K562 (cell line): Measurements from ENCODE around the gene ANO4. TPM values are rescaled to one million over a fixed set of nuclear protein-coding genes. Genes with fewer than 3 reads are reported as not detected.

ENCODE experiments used
- BACH1 ChIP-seq: fragments of 200-800 bp; sonication (Bioruptor generic); IDR thresholded peaks from 2 replicates; pipeline ENCODE4 v1.6.1; 2016; ENCODE audit warnings: missing genetic modification characterization, missing compliant biosample characterization
- HNRNPH1 ChIP-seq: fragments of 200-400 bp; formaldehyde crosslinking; optimal IDR thresholded peaks from 2 replicates; pipeline ENCODE3; 2017; ENCODE audit warnings: low read depth, mild to moderate bottlenecking, low read length, moderate library complexity
- MCM2 ChIP-seq: fragments of 450-650 bp; IDR thresholded peaks from 2 replicates; pipeline ENCODE4 v1.6.1; 2017; ENCODE audit warnings: low read depth, mild to moderate bottlenecking
- MLX ChIP-seq, 2 experiments: fragments of 450-650 bp in 1 of 2; sonication (generic) in 1 of 2; formaldehyde crosslinking; conservative IDR thresholded peaks; 2 replicates each; pipeline versions ENCODE4 v1.4.0 to v1.8.1; 2020 to 2022; ENCODE audit warnings: mild to moderate bottlenecking in 1 of 2, missing genetic modification reagents in 1 of 2
- MTA2 ChIP-seq: fragments of 450-650 bp; IDR thresholded peaks from 2 replicates; pipeline ENCODE4 v1.6.1; 2016; ENCODE audit warnings: low read depth
- MXD1 ChIP-seq: fragments of 250-450 bp; sonication (Bioruptor Pico); IDR thresholded peaks from 2 replicates; pipeline ENCODE4 v1.8.0; 2021; ENCODE audit warnings: borderline replicate concordance, mild to moderate bottlenecking, moderate library complexity; ENCODE audit not compliant: poor library complexity, severe bottlenecking
- REST ChIP-seq, 2 experiments: fragments of 450-650 bp; formaldehyde crosslinking in 1 of 2; IDR thresholded peaks; 2 replicates each; pipeline versions ENCODE4 v1.4.0 to v1.6.1; 2014 to 2020; ENCODE audit warnings: mild to moderate bottlenecking in 2 of 2, borderline replicate concordance in 1 of 2, low read depth in 1 of 2
- TGIF2 ChIP-seq: sonication (generic); formaldehyde crosslinking; IDR thresholded peaks from 2 replicates; pipeline ENCODE4 v1.8.1; 2022; ENCODE audit warnings: mild to moderate bottlenecking, missing genetic modification reagents, moderate library complexity
- TRIM28 ChIP-seq: fragments of 450-650 bp; IDR thresholded peaks from 2 replicates; pipeline ENCODE4 v1.6.1; 2017
- ZFPM2 ChIP-seq: fragments of 250-450 bp; sonication (Bioruptor Pico); IDR thresholded peaks from 2 replicates; pipeline ENCODE4 v1.5.1; 2022; ENCODE audit warnings: mild to moderate bottlenecking
- polyA plus RNA-seq, 8 experiments: library from polyadenylated mRNA; depleted of rRNA in 4 of 8; stranded (reverse) in 5 of 8; unstranded in 3 of 8; fragments of >200 nt; fragmentation: Nextera tagmentation in 2 of 8; fragmentation: Illumina TruSeq in 1 of 8; extraction: Ambion mirVana in 2 of 8; extraction: Trizol in 1 of 8; gene quantifications; 2 replicates each; pipeline versions ENCODE4 v1.2.1 to v1.2.3, GENCODE V29; 2011 to 2014; ENCODE audit warnings: inconsistent platforms in 1 of 8, missing spikeins in 1 of 8
- total RNA-seq, 7 experiments: library from RNA; depleted of rRNA in 6 of 7; stranded (reverse); fragments of >200 nt in 6 of 7; fragmentation: Illumina TruSeq in 2 of 7; extraction: Trizol in 2 of 7; gene quantifications; 2 replicates each; pipeline versions ENCODE4 v1.2.1 to v1.2.3, GENCODE V29; 2011 to 2021; ENCODE audit warnings: low replicate concordance in 1 of 7

ANO4 gene
- total and polyA plus RNA-seq, 9 of the 15 experiments (the other 6 are each of a cell fraction or from before 2014, with no cell fraction given) = not detected

GRCh38 chr12:101166866-101167265 is 372.3 kb downstream of the ANO4 start (continued):
- TF ChIP-seq REST (IDR thresholded peaks at IDR 0.05; ENCODE audit: borderline replicate concordance) (no peak), REST (CRISPR knock-in tag; IDR thresholded peaks at IDR 0.05; ENCODE audit: low read depth) (no peak), MLX (CRISPR knock-in tag; conservative IDR thresholded peaks at IDR 0.05) (no peak), BACH1 (no peak), TGIF2 (CRISPR knock-in tag) (no peak), TRIM28 (no peak), MTA2 (no peak), MCM2 (no peak), MXD1 (CRISPR knock-in tag) (no peak), HNRNPH1 (no peak), ZFPM2 (CRISPR knock-in tag) (no peak)
